ENCODE results near the gene OBSCN.

The OBSCN gene

GRCh38 chr1:228289239-228289849, 81.5 kb downstream of the OBSCN start:
- Histone ChIP-seq H3K9me3 (ENCODE audit: control insufficient read depth, insufficient read depth, low read length) (no peaks in the 10 kb centered on the region), H3K4me3 (ENCODE audit: low read depth, low read length) (no peak overlapping the region), H3K9ac (ENCODE audit: low read depth, low read length) (no peak overlapping the region), H3K36me3 (ENCODE audit: control insufficient read depth, insufficient read depth, low read length) (no peaks in the 10 kb centered on the region), H3K4me1 (ENCODE audit: control insufficient read depth, insufficient read depth, low read length) (no peaks in the 10 kb centered on the region), H3K27me3 (ENCODE audit: control insufficient read depth, insufficient read depth, low read length) (no peaks in the 10 kb centered on the region)

DNA sequence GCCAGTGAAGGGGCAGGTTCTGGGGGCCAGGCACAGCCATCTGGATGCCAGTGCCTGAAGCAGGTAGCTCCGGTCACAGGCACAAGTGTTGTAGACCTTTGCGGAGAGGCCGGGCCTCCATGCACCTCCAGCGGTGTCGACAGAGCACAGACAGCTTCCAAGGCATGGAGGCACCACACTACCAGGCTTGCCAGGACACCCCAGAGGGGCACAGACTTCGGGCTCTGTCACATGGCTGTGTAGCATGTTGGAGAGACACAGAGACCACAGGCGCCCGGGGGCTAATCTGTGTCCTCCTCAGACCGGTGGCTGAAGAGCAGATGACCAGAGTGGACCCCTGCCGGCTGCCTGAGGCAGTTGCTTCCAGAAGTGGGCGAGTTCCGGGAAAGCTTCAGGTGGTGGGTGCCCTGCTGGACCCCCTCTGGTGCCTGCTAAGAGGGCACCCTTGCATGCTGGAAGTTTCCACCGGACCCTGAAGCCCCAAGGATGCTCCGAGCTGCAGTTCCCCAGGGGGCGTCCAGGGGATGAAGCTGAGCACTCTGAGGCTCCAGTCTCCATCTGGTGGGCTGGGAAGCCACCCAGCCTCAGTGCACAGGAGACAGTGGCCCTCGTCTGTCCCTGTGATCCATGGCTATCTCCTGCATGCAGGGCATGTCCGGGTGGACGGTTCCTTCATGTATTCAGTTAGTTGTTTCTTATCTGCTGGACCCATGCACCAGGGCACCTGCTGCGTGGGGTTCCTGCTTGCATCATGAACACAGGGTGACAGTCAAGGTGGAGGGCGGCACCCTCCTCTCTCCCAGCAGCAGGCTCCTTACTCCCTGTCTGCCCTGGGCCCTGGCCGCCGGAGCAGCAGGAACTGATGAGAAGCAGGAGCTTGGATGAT, 82.4 kb downstream of the OBSCN start:
- no peak overlapping the region for H3K4me3 ChIP-seq (ENCODE audit: low read depth, low read length)

GRCh38 chr1:228291906-228292608, 84.2 kb downstream of the OBSCN start:
- Histone ChIP-seq H3K9ac (ENCODE audit: low read depth, low read length) (no peak overlapping the region), H3K9me3 (ENCODE audit: control insufficient read depth, insufficient read depth, low read length) (no peaks in the 10 kb centered on the region), H3K4me1 (ENCODE audit: control insufficient read depth, insufficient read depth, low read length) (no peaks in the 10 kb centered on the region), H3K36me3 (ENCODE audit: control insufficient read depth, insufficient read depth, low read length) (no peaks in the 10 kb centered on the region), H3K4me3 (ENCODE audit: low read depth, low read length) (no peak overlapping the region), H3K27me3 (ENCODE audit: control insufficient read depth, insufficient read depth, low read length) (no peaks in the 10 kb centered on the region)

More for the DNA sequence above, 82.4 kb downstream of the OBSCN start:
- H3K27me3 ChIP-seq (ENCODE audit: control insufficient read depth, insufficient read depth, low read length): no peaks in the 10 kb centered on the region
- H3K9ac ChIP-seq (ENCODE audit: low read depth, low read length): no peak overlapping the region
- no peaks in the 10 kb centered on the region for H3K9me3 ChIP-seq (ENCODE audit: control insufficient read depth, insufficient read depth, low read length)
- H3K36me3 ChIP-seq (ENCODE audit: control insufficient read depth, insufficient read depth, low read length): no peaks in the 10 kb centered on the region
- no peaks in the 10 kb centered on the region for H3K4me1 ChIP-seq (ENCODE audit: control insufficient read depth, insufficient read depth, low read length)

DNA sequence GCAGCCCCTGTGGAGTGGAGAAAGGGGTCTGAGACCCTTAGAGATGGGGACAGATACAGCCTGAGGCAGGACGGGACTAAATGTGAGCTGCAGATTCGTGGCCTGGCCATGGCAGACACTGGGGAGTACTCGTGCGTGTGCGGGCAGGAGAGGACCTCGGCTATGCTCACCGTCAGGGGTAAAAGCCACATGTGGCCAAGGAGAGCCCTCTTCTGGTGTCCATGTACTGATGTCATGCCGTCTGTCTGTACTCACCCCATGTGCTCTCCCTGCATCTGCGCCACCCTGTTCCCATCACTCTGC, 84.7 kb downstream of the OBSCN start:
- no peaks in the 10 kb centered on the region for H3K4me1 ChIP-seq (ENCODE audit: control insufficient read depth, insufficient read depth, low read length)

GRCh38 chr1:228293393-228293792, 85.5 kb downstream of the OBSCN start:
- Histone ChIP-seq H3K9ac (ENCODE audit: low read depth, low read length) (no peak overlapping the region), H3K36me3 (ENCODE audit: control insufficient read depth, insufficient read depth, low read length) (no peaks in the 10 kb centered on the region), H3K4me1 (ENCODE audit: control insufficient read depth, insufficient read depth, low read length) (no peaks in the 10 kb centered on the region), H3K4me3 (ENCODE audit: low read depth, low read length) (no peak overlapping the region), H3K27me3 (ENCODE audit: control insufficient read depth, insufficient read depth, low read length) (no peaks in the 10 kb centered on the region), H3K9me3 (ENCODE audit: control insufficient read depth, insufficient read depth, low read length) (no peaks in the 10 kb centered on the region)

More for the DNA sequence above, 84.7 kb downstream of the OBSCN start:
- Histone ChIP-seq H3K4me3 (ENCODE audit: low read depth, low read length) (no peak overlapping the region), H3K27me3 (ENCODE audit: control insufficient read depth, insufficient read depth, low read length) (no peaks in the 10 kb centered on the region), H3K9me3 (ENCODE audit: control insufficient read depth, insufficient read depth, low read length) (no peaks in the 10 kb centered on the region), H3K9ac (ENCODE audit: low read depth, low read length) (no peak overlapping the region), H3K36me3 (ENCODE audit: control insufficient read depth, insufficient read depth, low read length) (no peaks in the 10 kb centered on the region)

DNA sequence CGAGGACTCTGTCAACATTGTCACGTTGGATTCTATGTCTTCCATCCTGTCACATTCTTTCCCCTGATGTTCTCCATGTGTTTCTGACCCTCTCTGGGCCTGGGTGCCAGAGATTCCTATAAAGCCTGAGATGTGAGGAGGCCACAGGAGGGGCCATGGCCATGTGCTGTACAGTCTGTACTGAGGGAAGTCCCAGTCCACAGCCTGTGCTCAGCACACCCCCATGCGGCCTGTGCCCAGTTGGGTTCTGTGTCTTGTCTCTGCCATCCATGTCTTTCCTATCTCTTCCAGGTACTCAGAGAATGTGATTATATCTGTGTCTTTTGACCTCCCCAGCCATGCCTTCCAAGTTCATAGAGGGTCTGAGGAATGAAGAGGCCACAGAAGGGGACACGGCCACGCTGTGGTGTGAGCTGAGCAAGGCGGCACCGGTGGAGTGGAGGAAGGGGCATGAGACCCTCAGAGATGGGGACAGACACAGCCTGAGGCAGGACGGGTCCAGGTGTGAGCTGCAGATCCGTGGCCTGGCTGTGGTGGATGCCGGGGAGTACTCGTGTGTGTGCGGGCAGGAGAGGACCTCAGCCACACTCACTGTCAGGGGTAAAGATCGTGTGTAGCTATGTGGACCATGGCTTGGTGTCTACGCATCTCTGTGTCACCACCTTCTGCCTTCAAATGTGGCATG, 86.1 kb downstream of the OBSCN start:
- Histone ChIP-seq H3K36me3 (ENCODE audit: control insufficient read depth, insufficient read depth, low read length) (no peaks in the 10 kb centered on the region), H3K9me3 (ENCODE audit: control insufficient read depth, insufficient read depth, low read length) (no peaks in the 10 kb centered on the region), H3K27me3 (ENCODE audit: control insufficient read depth, insufficient read depth, low read length) (no peaks in the 10 kb centered on the region), H3K9ac (ENCODE audit: low read depth, low read length) (no peak overlapping the region), H3K4me3 (ENCODE audit: low read depth, low read length) (no peak overlapping the region), H3K4me1 (ENCODE audit: control insufficient read depth, insufficient read depth, low read length) (no peaks in the 10 kb centered on the region)

DNA sequence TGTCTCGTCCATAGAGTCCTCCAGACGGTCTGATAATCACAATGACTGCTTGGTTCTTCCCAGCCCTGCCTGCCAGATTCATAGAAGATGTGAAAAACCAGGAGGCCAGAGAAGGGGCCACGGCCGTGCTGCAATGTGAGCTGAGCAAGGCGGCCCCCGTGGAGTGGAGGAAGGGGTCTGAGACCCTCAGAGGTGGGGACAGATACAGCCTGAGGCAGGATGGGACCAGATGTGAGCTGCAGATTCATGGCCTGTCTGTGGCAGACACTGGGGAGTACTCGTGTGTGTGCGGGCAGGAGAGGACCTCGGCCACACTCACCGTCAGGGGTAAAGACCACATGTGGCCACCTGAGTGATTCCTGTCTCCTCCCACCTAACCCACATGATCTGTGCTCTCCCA, 86.9 kb downstream of the OBSCN start:
- Histone ChIP-seq H3K27me3 (ENCODE audit: control insufficient read depth, insufficient read depth, low read length) (no peaks in the 10 kb centered on the region), H3K36me3 (ENCODE audit: control insufficient read depth, insufficient read depth, low read length) (no peaks in the 10 kb centered on the region), H3K4me1 (ENCODE audit: control insufficient read depth, insufficient read depth, low read length) (no peaks in the 10 kb centered on the region), H3K9ac (ENCODE audit: low read depth, low read length) (no peak overlapping the region), H3K4me3 (ENCODE audit: low read depth, low read length) (no peak overlapping the region), H3K9me3 (ENCODE audit: control insufficient read depth, insufficient read depth, low read length) (no peaks in the 10 kb centered on the region)

- H3K9me3 ChIP-seq (ENCODE audit: control insufficient read depth, insufficient read depth, low read length): no peaks in the 10 kb centered on the region
- H3K36me3 ChIP-seq (ENCODE audit: control insufficient read depth, insufficient read depth, low read length): no peaks in the 10 kb centered on the region
- H3K4me1 ChIP-seq (ENCODE audit: control insufficient read depth, insufficient read depth, low read length): no peaks in the 10 kb centered on the region
- H3K9ac ChIP-seq (ENCODE audit: low read depth, low read length): no peak overlapping the region
- H3K27me3 ChIP-seq (ENCODE audit: control insufficient read depth, insufficient read depth, low read length): no peaks in the 10 kb centered on the region
- no peak overlapping the region for H3K4me3 ChIP-seq (ENCODE audit: low read depth, low read length)
Measured at GRCh38 chr1:228295201-228295600, 87.4 kb downstream of the OBSCN start.

DNA sequence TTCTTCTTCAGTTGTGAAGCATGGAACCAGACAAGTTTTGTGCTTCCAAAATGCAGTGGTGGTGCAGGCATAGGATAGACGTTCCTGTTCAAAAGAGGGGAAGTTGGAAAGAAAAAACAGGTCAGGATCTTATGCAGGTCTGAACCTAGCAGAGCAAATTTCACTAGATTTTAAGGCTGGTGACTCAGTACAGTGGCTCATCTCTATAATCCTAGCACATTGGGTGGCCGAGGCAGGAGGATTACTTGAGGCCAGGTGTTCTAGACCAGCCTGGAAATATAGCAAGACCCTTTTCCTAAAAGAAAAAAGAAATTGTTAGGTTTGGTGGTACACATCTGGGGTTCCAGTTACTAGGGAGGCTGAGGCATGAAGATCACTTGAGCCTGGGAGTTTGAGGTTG, 88.1 kb downstream of the OBSCN start:
- H3K4me3 ChIP-seq (ENCODE audit: low read depth, low read length): no peak overlapping the region
- H3K27me3 ChIP-seq (ENCODE audit: control insufficient read depth, insufficient read depth, low read length): no peaks in the 10 kb centered on the region
- H3K9me3 ChIP-seq (ENCODE audit: control insufficient read depth, insufficient read depth, low read length): no peaks in the 10 kb centered on the region
- no peaks in the 10 kb centered on the region for H3K4me1 ChIP-seq (ENCODE audit: control insufficient read depth, insufficient read depth, low read length)
- H3K9ac ChIP-seq (ENCODE audit: low read depth, low read length): no peak overlapping the region
- H3K36me3 ChIP-seq (ENCODE audit: control insufficient read depth, insufficient read depth, low read length): no peaks in the 10 kb centered on the region

- H3K9me3 ChIP-seq (ENCODE audit: control insufficient read depth, insufficient read depth, low read length): peaks cover under 1% of the 10 kb centered on the region
- no peaks in the 10 kb centered on the region for H3K4me1 ChIP-seq (ENCODE audit: control insufficient read depth, insufficient read depth, low read length)
- H3K4me3 ChIP-seq (ENCODE audit: low read depth, low read length): no peak overlapping the region
- no peaks in the 10 kb centered on the region for H3K36me3 ChIP-seq (ENCODE audit: control insufficient read depth, insufficient read depth, low read length)
- no peak overlapping the region for H3K9ac ChIP-seq (ENCODE audit: low read depth, low read length)
- H3K27me3 ChIP-seq (ENCODE audit: control insufficient read depth, insufficient read depth, low read length): no peaks in the 10 kb centered on the region
Measured at GRCh38 chr1:228297242-228297641, 89.4 kb downstream of the OBSCN start.

DNA sequence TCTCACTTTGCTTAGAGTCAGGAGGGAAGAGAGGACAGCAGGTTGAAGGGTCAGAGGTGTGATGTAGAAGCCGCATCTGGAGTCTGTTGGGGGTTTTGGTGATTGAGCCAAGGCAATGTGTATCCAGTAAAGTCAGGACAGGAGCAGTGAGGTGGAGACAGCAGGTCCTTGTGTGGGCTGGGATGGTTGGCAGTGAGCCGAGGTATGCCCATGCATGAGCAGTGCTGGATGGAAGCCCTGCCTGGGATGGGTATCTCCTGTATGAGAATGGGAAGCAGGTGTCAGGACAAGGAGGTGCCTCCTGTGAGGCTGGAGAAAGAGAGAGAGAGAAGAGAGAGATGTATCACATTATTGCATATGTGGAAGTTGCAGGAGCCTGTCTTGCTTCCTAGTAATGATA, 90.0 kb downstream of the OBSCN start:
- H3K4me1 ChIP-seq (ENCODE audit: control insufficient read depth, insufficient read depth, low read length): no peaks in the 10 kb centered on the region
- H3K4me3 ChIP-seq (ENCODE audit: low read depth, low read length): no peak overlapping the region
- H3K9me3 ChIP-seq (ENCODE audit: control insufficient read depth, insufficient read depth, low read length): peaks cover 3% of the 10 kb centered on the region
- H3K9ac ChIP-seq (ENCODE audit: low read depth, low read length): no peak overlapping the region
- no peaks in the 10 kb centered on the region for H3K27me3 ChIP-seq (ENCODE audit: control insufficient read depth, insufficient read depth, low read length)
- no peaks in the 10 kb centered on the region for H3K36me3 ChIP-seq (ENCODE audit: control insufficient read depth, insufficient read depth, low read length)
